ENCODE measurements around the gene NPAS3.

NPAS3 gene

GRCh38 chr14:33375786-33376185 is 437.1 kb downstream of the NPAS3 start:
- no peak for DNase-seq (ENCODE audit: low read depth in 2 of 2)

- no peak for DNase-seq (ENCODE audit: low read depth in 2 of 2)
Observed at GRCh38 chr14:33376510-33376909, 437.8 kb downstream of the NPAS3 start.

- no peak for DNase-seq (ENCODE audit: low read depth in 2 of 2)
Observed at GRCh38 chr14:33377596-33378390, 439.1 kb downstream of the NPAS3 start.

GRCh38 chr14:33381717-33382116 is 443.0 kb downstream of the NPAS3 start:
- DNase-seq (ENCODE audit: low read depth in 2 of 2), result no peak

- DNase-seq (ENCODE audit: low read depth in 2 of 2), result no peak
Observed at GRCh38 chr14:33386140-33386539, 447.5 kb downstream of the NPAS3 start.

GRCh38 chr14:33386781-33387180 is 448.1 kb downstream of the NPAS3 start:
- DNase-seq (ENCODE audit: low read depth in 2 of 2), result no peak

GRCh38 chr14:33390335-33390734 is 451.7 kb downstream of the NPAS3 start:
- DNase-seq (ENCODE audit: low read depth in 2 of 2), result no peak

GRCh38 chr14:33393231-33393894 is 454.7 kb downstream of the NPAS3 start:
- no peak for DNase-seq (ENCODE audit: low read depth in 2 of 2)

- DNase-seq (ENCODE audit: low read depth in 2 of 2), result no peak
Observed at GRCh38 chr14:33393895-33394368, 455.3 kb downstream of the NPAS3 start.

- no peak for DNase-seq (ENCODE audit: low read depth in 2 of 2)
Observed at GRCh38 chr14:33401311-33401710, 462.6 kb downstream of the NPAS3 start.

GRCh38 chr14:33402604-33403003 is 463.9 kb downstream of the NPAS3 start:
- DNase-seq (ENCODE audit: low read depth in 2 of 2), result no peak

GRCh38 chr14:33404054-33404453 is 465.4 kb downstream of the NPAS3 start:
- DNase-seq (ENCODE audit: low read depth in 2 of 2), result no peak

GRCh38 chr14:33404964-33405574 is 466.4 kb downstream of the NPAS3 start:
- no peak for DNase-seq (ENCODE audit: low read depth in 2 of 2)

- no peak for DNase-seq (ENCODE audit: low read depth in 2 of 2)
Observed at GRCh38 chr14:33406766-33407165, 468.1 kb downstream of the NPAS3 start.

GRCh38 chr14:33408291-33408690 is 469.6 kb downstream of the NPAS3 start:
- DNase-seq (ENCODE audit: low read depth in 2 of 2), result no peak

GRCh38 chr14:33412450-33412849 is 473.8 kb downstream of the NPAS3 start:
- DNase-seq (ENCODE audit: low read depth in 2 of 2), result no peak

GRCh38 chr14:33413381-33413780 is 474.7 kb downstream of the NPAS3 start:
- no peak for DNase-seq (ENCODE audit: low read depth in 2 of 2)

- no peak for DNase-seq (ENCODE audit: low read depth in 2 of 2)
Observed at GRCh38 chr14:33414041-33414440, 475.4 kb downstream of the NPAS3 start.

GRCh38 chr14:33420051-33420627 is 481.5 kb downstream of the NPAS3 start:
- no peak for DNase-seq (ENCODE audit: low read depth in 2 of 2)

GRCh38 chr14:33430414-33431035 is 491.8 kb downstream of the NPAS3 start:
- DNase-seq (ENCODE audit: low read depth in 2 of 2), result no peak

GRCh38 chr14:33432407-33433023 is 493.8 kb downstream of the NPAS3 start:
- no peak for DNase-seq (ENCODE audit: low read depth in 2 of 2)

Measured in activated CD8-positive, alpha-beta memory T cell treated with anti-CD3 and anti-CD28 coated beads for 4 hours (primary cell).